HepG2 (cell line): Measurements from ENCODE around the gene RAB23. TPM values are rescaled to one million over a fixed set of nuclear protein-coding genes. Genes with fewer than 3 reads are reported as not detected.

Experiments used
- ARID2 ChIP-seq: sonication (generic); formaldehyde crosslinking; IDR thresholded peaks from 2 replicates; pipeline ENCODE4 v1.8.1; 2022; ENCODE audit warnings: mild to moderate bottlenecking, missing genetic modification reagents, borderline replicate concordance
- ATF1 ChIP-seq: IDR thresholded peaks from 2 replicates; pipeline ENCODE4 v1.6.1; 2016; ENCODE audit warnings: mild to moderate bottlenecking, control low read depth
- EP300 ChIP-seq, 3 experiments: sonication (generic) in 1 of 3; formaldehyde crosslinking in 1 of 3; IDR thresholded peaks; 2 replicates each; pipeline versions ENCODE4 v1.5.1 to v1.6.1; 2011 to 2020; ENCODE audit warnings: low read depth in 2 of 3, low read length in 2 of 3, borderline replicate concordance in 1 of 3, improper control_type of control experiment in 1 of 3, mild to moderate bottlenecking in 1 of 3, missing genetic modification reagents in 1 of 3, moderate library complexity in 1 of 3
- FOXA1 ChIP-seq, 2 experiments: fragments of 450-650 bp in 1 of 2; sonication (generic) in 1 of 2; formaldehyde crosslinking in 1 of 2; IDR thresholded peaks; 2 replicates each; pipeline versions ENCODE4 v1.4.0 to v1.6.1; 2016 to 2020; ENCODE audit warnings: missing genetic modification reagents in 1 of 2
- GFI1 ChIP-seq: sonication (generic); formaldehyde crosslinking; IDR thresholded peaks from 2 replicates; pipeline ENCODE4 v1.5.0; 2020; ENCODE audit warnings: missing genetic modification reagents, mild to moderate bottlenecking, borderline replicate concordance
- KIAA2018 ChIP-seq: sonication (generic); formaldehyde crosslinking; IDR thresholded peaks from 2 replicates; pipeline ENCODE4 v1.5.0; 2020; ENCODE audit warnings: mild to moderate bottlenecking, missing genetic modification reagents, borderline replicate concordance
- ZMYM3 ChIP-seq: sonication (generic); formaldehyde crosslinking; IDR thresholded peaks from 2 replicates; pipeline ENCODE4 v1.5.1; 2020; ENCODE audit warnings: mild to moderate bottlenecking, missing genetic modification reagents
- ZNF138 ChIP-seq: sonication (generic); formaldehyde crosslinking; IDR thresholded peaks from 2 replicates; pipeline ENCODE4 v1.5.0; 2020; ENCODE audit warnings: mild to moderate bottlenecking, low read depth, missing genetic modification reagents
- ZNF350 ChIP-seq: sonication (generic); formaldehyde crosslinking; IDR thresholded peaks from 2 replicates; pipeline ENCODE4 v1.4.0; 2020; ENCODE audit warnings: mild to moderate bottlenecking, low read depth, missing genetic modification reagents, borderline replicate concordance
- ZNF407 ChIP-seq: sonication (generic); formaldehyde crosslinking; IDR thresholded peaks from one replicate; pipeline ENCODE4 v1.5.1; 2020; ENCODE audit warnings: mild to moderate bottlenecking, missing genetic modification reagents; ENCODE audit errors: not compliant biosample characterization
- polyA plus RNA-seq, 8 experiments: library from polyadenylated mRNA; depleted of rRNA in 3 of 8; stranded (reverse) in 7 of 8; unstranded in 1 of 8; fragments of >200 nt; fragmentation: Illumina TruSeq in 4 of 8; extraction: Trizol in 4 of 8; gene quantifications; 2 replicates each; pipeline versions ENCODE4 v1.2.1 to v1.2.3, GENCODE V29; 2011 to 2016; ENCODE audit warnings: low read depth in 4 of 8, missing spikeins in 1 of 8, mixed read lengths in 1 of 8; ENCODE audit not compliant: insufficient read depth in 1 of 8
- total RNA-seq, 5 experiments: library from RNA; depleted of rRNA; stranded (reverse); fragments of >200 nt; fragmentation: Illumina TruSeq; extraction: Trizol; gene quantifications; 2 replicates each; pipeline ENCODE4 v1.2.3, GENCODE V29; 2016; ENCODE audit warnings: low read depth in 1 of 5

Gene RAB23
- total and polyA plus RNA-seq, 2 of the 13 experiments (the other 11 are each of a cell fraction or from before 2014, with no cell fraction given) = 5.5 to 16.4 TPM

GRCh38 chr6:57221936-57222742 lies at the start of gene RAB23 (continued):
- no peak; the same call in 1 of the 2 replicates for TF ChIP-seq GFI1 (CRISPR knock-in tag)
- no peak for TF ChIP-seq ATF1 (CRISPR knock-in tag)
- TF ChIP-seq KIAA2018 = peak; percentile 26; the same call in 1 of the 2 replicates
- no peak for TF ChIP-seq EP300 (IDR thresholded peaks at IDR 0.05; ENCODE audit: low read depth in 2 of 2, low read length in 2 of 2)
- no peak for TF ChIP-seq EP300 (CRISPR knock-in tag; IDR thresholded peaks at IDR 0.05; ENCODE audit: borderline replicate concordance)
- TF ChIP-seq ZMYM3 (CRISPR knock-in tag) = peak; percentile 44; the same call in 1 of the 2 replicates
- no peak for TF ChIP-seq FOXA1 (IDR thresholded peaks at IDR 0.05)
- TF ChIP-seq FOXA1 (CRISPR knock-in tag; IDR thresholded peaks at IDR 0.05) = no peak
- 0 out of 2 replicates have a peak, but pooled peaks have one; percentile 6 for TF ChIP-seq ZNF350 (CRISPR knock-in tag)
- TF ChIP-seq ZNF138 (CRISPR knock-in tag) = no peak
- peak; percentile 45 for TF ChIP-seq ZNF407 (CRISPR knock-in tag)
- no peak for TF ChIP-seq ARID2
